Panc1 (cell line): ENCODE measurements around the gene CILP2. TPM values are rescaled to one million over a fixed set of nuclear protein-coding genes. Genes with fewer than 3 reads are reported as not detected.

Source experiments
- ATAC-seq: fragments of 200-7000 bp; cut with Tn5 transposase; 2 replicates; pipeline ENCODE4 v1.9.1; 2020; ENCODE audit warnings: mild to moderate bottlenecking, moderate library complexity
- BruUV-seq: library from RNA; stranded (reverse); fragments of 400-500 nt; replicated peaks from 2 replicates; lab custom pipeline; 2021; lab: Mats Ljungman, UMichigan
- CTCF ChIA-PET: fragments of 300-600 bp; sonication (Branson Sonifier 250); formaldehyde crosslinking; loops from one replicate; lab custom pipeline; 2022; ENCODE audit warnings: antibody characterized with exemption; lab: Charles Lee
- POLR2A ChIA-PET: fragments of 300-600 bp; sonication (Branson Sonifier 250); formaldehyde crosslinking; loops from one replicate; lab custom pipeline; 2022; ENCODE audit warnings: antibody characterized with exemption; lab: Charles Lee
- DNase-seq: peaks from one replicate; pipeline ENCODE4 v3.0.0-alpha.2; 2010; ENCODE audit warnings: low read depth, low spot score
- H3K27ac ChIP-seq: 2 replicates; pipeline ENCODE4 v1.5.1; 2011; ENCODE audit warnings: mild to moderate bottlenecking, low read length, inconsistent platforms
- H3K27me3 ChIP-seq: fragments of 200-500 bp; sonication (Bioruptor generic); 2 replicates; pipeline ENCODE4 v1.6.0; 2014; ENCODE audit warnings: low read length, inconsistent platforms; ENCODE audit not compliant: control insufficient read depth, insufficient read depth
- H3K36me3 ChIP-seq: fragments of 200-500 bp; sonication (Bioruptor generic); 2 replicates; pipeline ENCODE4 v1.5.1; 2014; ENCODE audit warnings: inconsistent platforms, mild to moderate bottlenecking, low read length, moderate library complexity; ENCODE audit not compliant: control insufficient read depth, insufficient read depth
- H3K4me1 ChIP-seq: 2 replicates; pipeline ENCODE4 v1.5.1; 2011; ENCODE audit warnings: inconsistent platforms, mild to moderate bottlenecking, low read length, moderate library complexity; ENCODE audit not compliant: control insufficient read depth, insufficient read depth
- H3K4me3 ChIP-seq, 2 experiments: 2 replicates each; pipeline ENCODE4 v1.5.1; 2011 to 2012; ENCODE audit warnings: low read depth in 2 of 2, low read length in 2 of 2, mild to moderate bottlenecking in 2 of 2, inconsistent platforms in 1 of 2, moderate library complexity in 1 of 2
- H3K9me3 ChIP-seq: fragments of 200-500 bp; sonication (Bioruptor generic); 2 replicates; pipeline ENCODE4 v1.5.1; 2014; ENCODE audit warnings: low read depth, mild to moderate bottlenecking, inconsistent platforms, low read length, moderate library complexity; ENCODE audit not compliant: control insufficient read depth, insufficient read depth
- CTCF ChIP-seq: fragments of 450-650 bp; IDR thresholded peaks from 2 replicates; pipeline ENCODE4 v1.5.1; 2017; ENCODE audit warnings: mild to moderate bottlenecking
- POLR2AphosphoS5 ChIP-seq: IDR thresholded peaks from 2 replicates; pipeline ENCODE4 v1.6.1; 2012; ENCODE audit warnings: mild to moderate bottlenecking, low read depth, low read length, moderate library complexity
- REST ChIP-seq, 2 experiments: IDR thresholded peaks; 2 replicates each; pipeline ENCODE4 v1.6.1; 2011 to 2012; ENCODE audit warnings: low read depth in 2 of 2, control low read depth in 1 of 2, low read length in 1 of 2, mild to moderate bottlenecking in 1 of 2, moderate library complexity in 1 of 2; ENCODE audit not compliant: insufficient read depth in 1 of 2
- SIN3A ChIP-seq: IDR thresholded peaks from 2 replicates; pipeline ENCODE4 v1.6.1; 2012; ENCODE audit warnings: low read depth, mild to moderate bottlenecking, low read length, moderate library complexity, borderline replicate concordance; ENCODE audit not compliant: insufficient read depth
- TCF7L2 ChIP-seq: IDR thresholded peaks from 2 replicates; pipeline ENCODE4 v1.6.1; 2011; ENCODE audit warnings: mild to moderate bottlenecking, low read depth, low read length, inconsistent platforms
- in situ Hi-C: cut with HindIII; loops from 2 replicates; pipeline ENCODE4 v1.10.0; 2016; ENCODE audit warnings: low sequenced_read_pairs, low pct_unique_long_range_greater_than_20kb
- intact Hi-C: fragments of 100-400 bp; cut with micrococcal nuclease; formaldehyde crosslinking; loops from one replicate; pipeline ENCODE4 v1.10.0; 2022; ENCODE audit not compliant: unreplicated experiment
- total RNA-seq: library from RNA; stranded (reverse); gene quantifications from one replicate; pipeline ENCODE4 v1.2.1, GENCODE V29; 2021; ENCODE audit not compliant: unreplicated experiment

CILP2 gene
- total RNA-seq, 1 experiment from 2014 or later, result 0.46 TPM

- Histone ChIP-seq H3K4me1 (no peaks in the 10 kb centered on the region; the same call in 1 of the 2 replicates), H3K27me3 (no peaks in the 10 kb centered on the region), H3K27ac (no peak overlapping the region), H3K4me3 (no peak overlapping the region), H3K9me3 (no peaks in the 10 kb centered on the region), H3K36me3 (0 out of 2 replicates have a peak, but pooled peaks cover 2% of the 10 kb centered on the region)
- intact Hi-C loops (no loop called here), in situ Hi-C loops (no loop called here)
- BruUV-seq, result TSS peak; percentile 20
- no peak for ATAC-seq
- TF ChIP-seq CTCF, result no peak
- no peak for TF ChIP-seq SIN3A
- no peak for TF ChIP-seq TCF7L2
- no peak for TF ChIP-seq POLR2AphosphoS5
- no peak for TF ChIP-seq REST (IDR thresholded peaks at IDR 0.05; ENCODE audit: insufficient read depth in 1 of 2, low read depth in 2 of 2, low read length in 1 of 2)
- DNase-seq, result no peak
- ChIA-PET CTCF (no interaction called here), POLR2A (no interaction called here)
These were observed 17.1 kb upstream of the CILP2 start for GRCh38 chr19:19520989-19521388.

- intact Hi-C loops (no loop called here), in situ Hi-C loops (no loop called here)
- Histone ChIP-seq H3K27me3 (no peaks in the 10 kb centered on the region), H3K4me1 (no peaks in the 10 kb centered on the region; the same call in 1 of the 2 replicates), H3K4me3 (no peak overlapping the region), H3K9me3 (no peaks in the 10 kb centered on the region), H3K27ac (no peak overlapping the region), H3K36me3 (0 out of 2 replicates have a peak, but pooled peaks cover 2% of the 10 kb centered on the region)
- ChIA-PET CTCF (no interaction called here), POLR2A (no interaction called here)
- BruUV-seq, result no TSS peak
- DNase-seq (no peak), ATAC-seq (no peak)
- TF ChIP-seq SIN3A (no peak), POLR2AphosphoS5 (no peak), CTCF (no peak), REST (IDR thresholded peaks at IDR 0.05; ENCODE audit: insufficient read depth in 1 of 2, low read depth in 2 of 2, low read length in 1 of 2) (no peak), TCF7L2 (no peak)
These were observed 14.9 kb upstream of the CILP2 start for GRCh38 chr19:19523177-19523576.
